Measurements from ENCODE around the gene TRIM63. TPM values are rescaled to one million over a fixed set of nuclear protein-coding genes. Genes with fewer than 3 reads are reported as not detected.

The TRIM63 gene
- total and polyA plus RNA-seq, 9 of the 15 experiments (the other 6 are each of a cell fraction or from before 2014, with no cell fraction given): 0.08 to 0.57 (median 0.36) TPM

DNA sequence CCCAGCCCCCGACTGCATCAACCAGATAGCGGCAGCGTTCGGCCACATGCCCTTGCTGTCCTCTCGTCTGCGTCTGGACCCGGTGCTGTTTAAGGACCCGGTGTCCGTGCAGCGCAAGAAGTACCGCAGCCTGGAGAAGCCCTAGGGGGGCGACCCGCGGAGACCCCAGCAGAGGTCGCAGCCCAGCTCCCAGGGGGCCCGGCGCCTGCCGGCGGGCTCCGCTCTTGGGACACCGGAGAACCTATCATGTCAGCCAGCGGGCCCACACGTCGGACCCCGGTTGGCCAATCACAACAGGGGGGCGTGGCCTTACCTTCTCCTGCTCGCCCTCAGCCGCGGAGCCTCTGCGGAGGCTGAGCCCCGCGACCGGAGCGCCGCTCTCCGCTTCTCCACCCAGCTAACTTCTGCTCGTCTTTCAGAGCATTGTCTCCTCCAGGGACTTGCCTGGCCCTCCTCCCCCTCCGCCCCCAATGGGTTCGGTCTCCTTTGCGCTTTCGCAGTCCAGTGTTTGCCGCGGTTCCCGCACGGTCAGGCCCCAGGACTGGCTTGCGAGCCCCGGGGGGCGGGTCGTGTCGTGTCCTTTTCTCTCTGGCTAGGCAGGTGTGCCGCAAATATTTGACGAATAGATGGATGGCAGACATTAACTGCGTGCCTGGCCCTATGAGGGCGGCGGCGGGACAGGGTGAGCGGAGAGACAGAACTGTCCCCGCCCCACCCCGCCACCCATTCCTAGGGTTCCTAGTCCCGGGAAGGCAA is 32.0 kb downstream of the TRIM63 start (continued):
- TF ChIP-seq U2AF1 (optimal IDR thresholded peaks at IDR 0.05; ENCODE audit: low read depth, low read length): no peak
- no peak for TF ChIP-seq MYBL2 (IDR thresholded peaks at IDR 0.05; ENCODE audit: low read depth)
- 0 out of 2 replicates have a peak, but pooled peaks have one; percentile 44 for TF ChIP-seq MYBL2 (CRISPR knock-in tag; IDR thresholded peaks at IDR 0.05; ENCODE audit: borderline replicate concordance)
- no peak for TF ChIP-seq ID3 (CRISPR knock-in tag; IDR thresholded peaks at IDR 0.05)
- 0 out of 2 replicates have a peak, but pooled peaks have one; percentile 13 for TF ChIP-seq ID3 (tag; IDR thresholded peaks at IDR 0.05)
- TF ChIP-seq FOXK1 (CRISPR knock-in tag; IDR thresholded peaks at IDR 0.05; ENCODE audit: borderline replicate concordance): 0 out of 2 replicates have a peak, but pooled peaks have one; percentile 74
- no peak for TF ChIP-seq ZNF311 (CRISPR knock-in tag; IDR thresholded peaks at IDR 0.05)
- peak; percentile 68 for TF ChIP-seq PKNOX1 (IDR thresholded peaks at IDR 0.05)
- TF ChIP-seq, protein P1, sequence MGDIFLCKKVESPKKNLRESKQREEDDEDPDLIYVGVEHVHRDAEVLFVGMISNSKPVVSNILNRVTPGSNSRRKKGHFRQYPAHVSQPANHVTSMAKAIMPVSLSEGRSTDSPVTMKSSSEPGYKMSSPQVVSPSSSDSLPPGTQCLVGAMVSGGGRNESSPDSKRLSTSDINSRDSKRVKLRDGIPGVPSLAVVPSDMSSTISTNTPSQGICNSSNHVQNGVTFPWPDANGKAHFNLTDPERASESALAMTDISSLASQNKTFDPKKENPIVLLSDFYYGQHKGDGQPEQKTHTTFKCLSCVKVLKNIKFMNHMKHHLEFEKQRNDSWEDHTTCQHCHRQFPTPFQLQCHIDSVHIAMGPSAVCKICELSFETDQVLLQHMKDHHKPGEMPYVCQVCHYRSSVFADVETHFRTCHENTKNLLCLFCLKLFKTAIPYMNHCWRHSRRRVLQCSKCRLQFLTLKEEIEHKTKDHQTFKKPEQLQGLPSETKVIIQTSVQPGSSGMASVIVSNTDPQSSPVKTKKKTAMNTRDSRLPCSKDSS (IDR thresholded peaks at IDR 0.05; ENCODE audit: low read depth, partially characterized antibody): no peak
- TF ChIP-seq FOXM1 (IDR thresholded peaks at IDR 0.05; ENCODE audit: low read depth): no peak
- TF ChIP-seq FOXM1 (CRISPR knock-in tag; IDR thresholded peaks at IDR 0.05; ENCODE audit: low read depth): 0 out of 2 replicates have a peak, but pooled peaks have one; percentile 5
- TF ChIP-seq IRF9 (tag; IDR thresholded peaks at IDR 0.05): no peak
- TF ChIP-seq ZNF212 (CRISPR knock-in tag; IDR thresholded peaks at IDR 0.05): no peak
- TF ChIP-seq, protein P2, sequence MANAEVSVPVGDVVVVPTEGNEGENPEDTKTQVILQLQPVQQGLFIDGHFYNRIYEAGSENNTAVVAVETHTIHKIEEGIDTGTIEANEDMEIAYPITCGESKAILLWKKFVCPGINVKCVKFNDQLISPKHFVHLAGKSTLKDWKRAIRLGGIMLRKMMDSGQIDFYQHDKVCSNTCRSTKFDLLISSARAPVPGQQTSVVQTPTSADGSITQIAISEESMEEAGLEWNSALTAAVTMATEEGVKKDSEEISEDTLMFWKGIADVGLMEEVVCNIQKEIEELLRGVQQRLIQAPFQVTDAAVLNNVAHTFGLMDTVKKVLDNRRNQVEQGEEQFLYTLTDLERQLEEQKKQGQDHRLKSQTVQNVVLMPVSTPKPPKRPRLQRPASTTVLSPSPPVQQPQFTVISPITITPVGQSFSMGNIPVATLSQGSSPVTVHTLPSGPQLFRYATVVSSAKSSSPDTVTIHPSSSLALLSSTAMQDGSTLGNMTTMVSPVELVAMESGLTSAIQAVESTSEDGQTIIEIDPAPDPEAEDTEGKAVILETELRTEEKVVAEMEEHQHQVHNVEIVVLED (CRISPR knock-in tag; IDR thresholded peaks at IDR 0.05): peak; percentile 45; the same call in 1 of the 2 replicates
- peak; percentile 85 for TF ChIP-seq CREM (IDR thresholded peaks at IDR 0.05; ENCODE audit: low read depth)
- TF ChIP-seq ZNF449 (CRISPR knock-in tag; IDR thresholded peaks at IDR 0.05): no peak
- TF ChIP-seq, protein P3, sequence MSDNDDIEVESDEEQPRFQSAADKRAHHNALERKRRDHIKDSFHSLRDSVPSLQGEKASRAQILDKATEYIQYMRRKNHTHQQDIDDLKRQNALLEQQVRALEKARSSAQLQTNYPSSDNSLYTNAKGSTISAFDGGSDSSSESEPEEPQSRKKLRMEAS (CRISPR knock-in tag; IDR thresholded peaks at IDR 0.05): peak; percentile 96
- TF ChIP-seq ZNF431 (CRISPR knock-in tag; IDR thresholded peaks at IDR 0.05): peak; percentile 77
